ENCODE results near the gene EVC2. TPM values are rescaled to one million over a fixed set of nuclear protein-coding genes. Genes with fewer than 3 reads are reported as not detected.

EVC2 gene
- total and polyA plus RNA-seq, 2 of the 4 experiments (the other 2 are of a cell fraction), result 2.7 to 5.9 TPM

DNA sequence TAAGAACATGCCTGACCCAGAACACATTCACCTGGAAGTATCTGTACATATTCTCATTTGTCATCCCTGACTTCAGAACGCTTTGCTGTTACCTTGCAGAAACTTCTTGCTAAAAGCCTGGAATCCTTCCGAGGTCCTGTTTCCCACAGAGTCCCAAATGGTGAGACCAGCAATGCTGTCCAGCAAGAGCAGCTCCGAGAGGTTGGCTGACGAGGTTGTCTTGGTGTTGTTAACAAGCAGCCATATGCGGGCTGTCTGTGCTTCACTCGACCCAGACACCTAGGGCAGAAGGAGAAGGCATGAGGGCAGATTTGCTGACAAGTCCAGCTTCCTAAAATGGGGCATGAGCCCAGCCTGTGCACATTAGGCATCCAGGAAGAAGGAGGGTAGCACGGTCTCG, 19.3 kb downstream of the EVC2 start:
- H2BK20ac ChIP-seq (ENCODE audit: low read depth, low read length), result no peak overlapping the region
- no peak overlapping the region for H3K23ac ChIP-seq (ENCODE audit: low read depth, low read length)
- H2AK5ac ChIP-seq (ENCODE audit: low read depth, low read length), result no peak overlapping the region
- no peak overlapping the region for H3K18ac ChIP-seq (ENCODE audit: low read depth, low read length)
- H4K20me1 ChIP-seq (ENCODE audit: insufficient read depth, low read length), result no peaks in the 10 kb centered on the region
- H3K4ac ChIP-seq (ENCODE audit: low read depth, low read length), result no peak overlapping the region
- no CpG with 5 or more reads among the region's 8 CpGs for WGBS, 2 experiments (ENCODE audit: extremely low coverage in 2 of 2, insufficient read length in 1 of 2)
- no peaks in the 10 kb centered on the region for H3K27me3 ChIP-seq (ENCODE audit: control insufficient read depth, insufficient read depth, low read length)
- no peaks in the 10 kb centered on the region for H3K9me3 ChIP-seq (ENCODE audit: control insufficient read depth, insufficient read depth, low read length)
- H3K79me1 ChIP-seq (ENCODE audit: low read depth in 1 of 2, low read length in 2 of 2), result no peaks in the 10 kb centered on the region
- DNase-seq, result no peak
- no peaks in the 10 kb centered on the region for H3K4me1 ChIP-seq (ENCODE audit: control insufficient read depth, insufficient read depth, low read length)
- ChIA-PET POLR2A (ENCODE audit: unreplicated experiment) (no interaction called here), CTCF (no interaction called here)
- ATAC-seq (ENCODE audit: low read depth), result no peak
- H3K9me1 ChIP-seq (ENCODE audit: insufficient read depth, low read length), result peaks cover 5% of the 10 kb centered on the region; the same call in 1 of the 2 replicates
- H4K8ac ChIP-seq (ENCODE audit: low read depth in 2 of 2, low read length in 2 of 2), result no peak overlapping the region
- in situ Hi-C loops (cut with MboI; ENCODE audit: low sequenced_read_pairs) (no loop called here), dilution Hi-C loops (cut with HindIII; ENCODE audit: low sequenced_read_pairs, unreplicated experiment) (no loop called here), intact Hi-C loops (cut with micrococcal nuclease) (no loop called here)
- H3K4me2 ChIP-seq (ENCODE audit: low read depth, low read length), result no peak overlapping the region
- H3K27ac ChIP-seq (ENCODE audit: insufficient read depth, low read length), result no peak overlapping the region
- H2AK9ac ChIP-seq (replicated peaks; ENCODE audit: low read depth, low read length, poor library complexity), result no peak overlapping the region
- H3K56ac ChIP-seq (ENCODE audit: extremely low read depth, insufficient read depth, low read length), result no peak overlapping the region
- no peak overlapping the region for H3K9ac ChIP-seq (ENCODE audit: low read depth, low read length)
- no peak overlapping the region for H3K14ac ChIP-seq (replicated peaks; ENCODE audit: low read depth, low read length)
- no peak overlapping the region for H2BK15ac ChIP-seq (ENCODE audit: low read depth, low read length)
- no peak overlapping the region for H2AFZ ChIP-seq (replicated peaks; ENCODE audit: low read length, poor library complexity)
- H4K5ac ChIP-seq (ENCODE audit: low read depth, low read length), result no peak overlapping the region
- peaks cover 63% of the 10 kb centered on the region for H3K36me3 ChIP-seq (ENCODE audit: control insufficient read depth, insufficient read depth, low read length)
- BruUV-seq (replicated peaks), result no TSS peak
- H2BK120ac ChIP-seq (ENCODE audit: low read depth, low read length), result no peak overlapping the region
- no peak overlapping the region for H2BK5ac ChIP-seq (ENCODE audit: low read depth, low read length, poor library complexity, severe bottlenecking)
- TF ChIP-seq, protein P1, sequence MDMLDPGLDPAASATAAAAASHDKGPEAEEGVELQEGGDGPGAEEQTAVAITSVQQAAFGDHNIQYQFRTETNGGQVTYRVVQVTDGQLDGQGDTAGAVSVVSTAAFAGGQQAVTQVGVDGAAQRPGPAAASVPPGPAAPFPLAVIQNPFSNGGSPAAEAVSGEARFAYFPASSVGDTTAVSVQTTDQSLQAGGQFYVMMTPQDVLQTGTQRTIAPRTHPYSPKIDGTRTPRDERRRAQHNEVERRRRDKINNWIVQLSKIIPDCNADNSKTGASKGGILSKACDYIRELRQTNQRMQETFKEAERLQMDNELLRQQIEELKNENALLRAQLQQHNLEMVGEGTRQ (IDR thresholded peaks at IDR 0.05; ENCODE audit: low read depth, low read length), result no peak
- TF ChIP-seq POLR2A (IDR thresholded peaks at IDR 0.05; ENCODE audit: low read depth, low read length) (no peak), RCOR1 (IDR thresholded peaks at IDR 0.05; ENCODE audit: insufficient replicate concordance, low read length) (no peak), MAFK (IDR thresholded peaks at IDR 0.05; ENCODE audit: low read depth, low read length) (no peak), RFX5 (IDR thresholded peaks at IDR 0.05; ENCODE audit: low read depth, low read length) (no peak), CHD1 (IDR thresholded peaks at IDR 0.05; ENCODE audit: low read depth, low read length) (no peak), BHLHE40 (IDR thresholded peaks at IDR 0.05; ENCODE audit: low read depth, low read length) (no peak), NFE2L2 (IDR thresholded peaks at IDR 0.05; ENCODE audit: low read depth, low read length) (no peak), CEBPB (IDR thresholded peaks at IDR 0.05; ENCODE audit: low read depth, low read length) (no peak)
- TF ChIP-seq, protein P2, sequence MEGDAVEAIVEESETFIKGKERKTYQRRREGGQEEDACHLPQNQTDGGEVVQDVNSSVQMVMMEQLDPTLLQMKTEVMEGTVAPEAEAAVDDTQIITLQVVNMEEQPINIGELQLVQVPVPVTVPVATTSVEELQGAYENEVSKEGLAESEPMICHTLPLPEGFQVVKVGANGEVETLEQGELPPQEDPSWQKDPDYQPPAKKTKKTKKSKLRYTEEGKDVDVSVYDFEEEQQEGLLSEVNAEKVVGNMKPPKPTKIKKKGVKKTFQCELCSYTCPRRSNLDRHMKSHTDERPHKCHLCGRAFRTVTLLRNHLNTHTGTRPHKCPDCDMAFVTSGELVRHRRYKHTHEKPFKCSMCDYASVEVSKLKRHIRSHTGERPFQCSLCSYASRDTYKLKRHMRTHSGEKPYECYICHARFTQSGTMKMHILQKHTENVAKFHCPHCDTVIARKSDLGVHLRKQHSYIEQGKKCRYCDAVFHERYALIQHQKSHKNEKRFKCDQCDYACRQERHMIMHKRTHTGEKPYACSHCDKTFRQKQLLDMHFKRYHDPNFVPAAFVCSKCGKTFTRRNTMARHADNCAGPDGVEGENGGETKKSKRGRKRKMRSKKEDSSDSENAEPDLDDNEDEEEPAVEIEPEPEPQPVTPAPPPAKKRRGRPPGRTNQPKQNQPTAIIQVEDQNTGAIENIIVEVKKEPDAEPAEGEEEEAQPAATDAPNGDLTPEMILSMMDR (conservative IDR thresholded peaks at IDR 0.05; ENCODE audit: low read depth, low read length), result no peak
- TF ChIP-seq, protein P3, sequence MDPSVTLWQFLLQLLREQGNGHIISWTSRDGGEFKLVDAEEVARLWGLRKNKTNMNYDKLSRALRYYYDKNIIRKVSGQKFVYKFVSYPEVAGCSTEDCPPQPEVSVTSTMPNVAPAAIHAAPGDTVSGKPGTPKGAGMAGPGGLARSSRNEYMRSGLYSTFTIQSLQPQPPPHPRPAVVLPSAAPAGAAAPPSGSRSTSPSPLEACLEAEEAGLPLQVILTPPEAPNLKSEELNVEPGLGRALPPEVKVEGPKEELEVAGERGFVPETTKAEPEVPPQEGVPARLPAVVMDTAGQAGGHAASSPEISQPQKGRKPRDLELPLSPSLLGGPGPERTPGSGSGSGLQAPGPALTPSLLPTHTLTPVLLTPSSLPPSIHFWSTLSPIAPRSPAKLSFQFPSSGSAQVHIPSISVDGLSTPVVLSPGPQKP (IDR thresholded peaks at IDR 0.05; ENCODE audit: borderline replicate concordance, low read depth, low read length), result no peak
- no peak overlapping the region for H3K4me3 ChIP-seq (ENCODE audit: insufficient read depth, low read depth, low read length)
- H4K91ac ChIP-seq (ENCODE audit: insufficient read depth, low read depth, low read length), result no peak overlapping the region

Data from IMR-90 (cell line).